ENCODE measurements around the gene ARMC2.

Gene ARMC2

DNA sequence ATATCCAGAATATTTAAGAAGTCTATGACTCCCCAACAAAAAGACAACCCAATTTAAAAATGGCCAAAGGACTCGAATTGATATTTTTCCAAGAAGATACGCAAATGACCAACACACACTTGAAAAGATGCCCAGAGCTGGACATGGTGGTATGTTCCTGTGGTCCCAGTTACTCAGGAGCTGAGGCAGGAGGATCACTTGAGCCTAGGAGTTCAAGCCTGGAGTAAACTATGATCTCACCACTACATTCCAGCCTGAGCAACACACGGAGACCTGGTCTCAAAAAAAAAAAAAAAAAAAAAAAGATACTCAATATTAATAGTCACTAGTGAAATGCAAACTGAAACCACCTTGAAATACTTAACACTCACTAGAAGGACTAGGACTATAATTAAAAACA, 12.2 kb upstream of the ARMC2 start:
- H3K4me3 ChIP-seq (ENCODE audit: insufficient read depth, low read length, poor library complexity, severe bottlenecking) = no peak overlapping the region
- H3K4me2 ChIP-seq (ENCODE audit: low read depth, low read length, poor library complexity, severe bottlenecking) = no peak overlapping the region
- no peaks in the 10 kb centered on the region for H3K9me3 ChIP-seq (ENCODE audit: insufficient read depth, low read length)
- no peaks in the 10 kb centered on the region for H3K27me3 ChIP-seq (ENCODE audit: low read length)
- no peaks in the 10 kb centered on the region for H3K79me2 ChIP-seq (ENCODE audit: insufficient read depth, low read length)
- TF ChIP-seq CTCF (IDR thresholded peaks at IDR 0.05; ENCODE audit: insufficient read depth, low read length, poor library complexity, severe bottlenecking) (no peak), EZH2phosphoT487 (conservative IDR thresholded peaks at IDR 0.05; ENCODE audit: low read length) (no peak)
- no peaks in the 10 kb centered on the region for H4K20me1 ChIP-seq (ENCODE audit: low read depth, low read length)
- H3F3A ChIP-seq (ENCODE audit: insufficient read depth) = no peaks in the 10 kb centered on the region
- no peaks in the 10 kb centered on the region for H3K9me2 ChIP-seq (replicated peaks; ENCODE audit: insufficient read depth, low read length)
- H3K36me3 ChIP-seq (ENCODE audit: low read length) = no peaks in the 10 kb centered on the region
- no peak overlapping the region for H3K27ac ChIP-seq (ENCODE audit: low read depth, low read length)
- no peak overlapping the region for H2AFZ ChIP-seq (ENCODE audit: low read depth, low read length, severe bottlenecking)
- H3K9ac ChIP-seq (ENCODE audit: low read length) = no peak overlapping the region

DNA sequence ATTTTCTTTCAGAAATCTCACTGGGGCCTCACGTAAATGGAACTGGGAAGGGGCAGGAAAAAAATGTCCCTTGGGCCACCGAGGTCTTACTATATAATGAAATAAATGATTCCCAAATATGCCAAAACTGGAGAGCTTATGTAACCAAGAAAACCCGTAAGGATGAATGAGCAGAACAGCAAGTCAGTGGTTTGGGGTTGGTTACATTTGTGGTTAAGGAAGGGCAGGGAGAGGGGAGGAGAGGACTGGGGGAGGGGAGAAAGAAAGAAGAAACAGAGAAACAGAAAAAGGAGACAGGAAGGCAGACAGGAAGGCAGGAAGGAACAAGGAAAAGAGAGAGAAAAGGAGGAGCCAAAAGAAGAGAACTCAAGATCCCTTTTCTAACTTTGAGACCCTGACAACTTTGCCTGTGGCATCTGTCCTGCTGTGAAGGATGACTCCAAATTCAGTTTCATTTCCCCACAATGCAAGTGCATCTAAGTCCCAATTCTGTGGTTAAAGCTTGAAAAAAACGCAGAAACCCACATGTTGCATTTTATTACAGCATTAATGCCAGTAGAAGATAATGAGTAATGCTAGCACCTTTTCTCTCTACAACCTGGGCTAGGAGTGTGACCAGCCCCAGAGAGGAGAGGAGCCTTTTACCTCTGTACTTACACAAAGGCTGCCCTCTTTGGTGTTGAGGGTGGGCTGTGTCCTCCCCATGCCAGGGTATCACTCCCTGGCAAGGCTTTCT, 10.8 kb upstream of the ARMC2 start:
- no peaks in the 10 kb centered on the region for H3K79me2 ChIP-seq (ENCODE audit: insufficient read depth, low read length)
- no peaks in the 10 kb centered on the region for H3K9me3 ChIP-seq (ENCODE audit: insufficient read depth, low read length)
- TF ChIP-seq CTCF (IDR thresholded peaks at IDR 0.05; ENCODE audit: insufficient read depth, low read length, poor library complexity, severe bottlenecking) = no peak
- no peak for TF ChIP-seq EZH2phosphoT487 (conservative IDR thresholded peaks at IDR 0.05; ENCODE audit: low read length)
- no peak overlapping the region for H3K27ac ChIP-seq (ENCODE audit: low read depth, low read length)
- H3K9me2 ChIP-seq (replicated peaks; ENCODE audit: insufficient read depth, low read length) = no peaks in the 10 kb centered on the region
- no peaks in the 10 kb centered on the region for H3K27me3 ChIP-seq (ENCODE audit: low read length)
- H3K4me3 ChIP-seq (ENCODE audit: insufficient read depth, low read length, poor library complexity, severe bottlenecking) = no peak overlapping the region
- H3K36me3 ChIP-seq (ENCODE audit: low read length) = no peaks in the 10 kb centered on the region
- H3F3A ChIP-seq (ENCODE audit: insufficient read depth) = no peaks in the 10 kb centered on the region
- no peak overlapping the region for H3K9ac ChIP-seq (ENCODE audit: low read length)
- H2AFZ ChIP-seq (ENCODE audit: low read depth, low read length, severe bottlenecking) = no peak overlapping the region
- H4K20me1 ChIP-seq (ENCODE audit: low read depth, low read length) = no peaks in the 10 kb centered on the region
- H3K4me2 ChIP-seq (ENCODE audit: low read depth, low read length, poor library complexity, severe bottlenecking) = no peak overlapping the region

- H3K4me2 ChIP-seq (ENCODE audit: low read depth, low read length, poor library complexity, severe bottlenecking) = no peak overlapping the region
- no peak overlapping the region for H3K9ac ChIP-seq (ENCODE audit: low read length)
- H2AFZ ChIP-seq (ENCODE audit: low read depth, low read length, severe bottlenecking) = no peak overlapping the region
- H3K27me3 ChIP-seq (ENCODE audit: low read length) = no peaks in the 10 kb centered on the region
- no peaks in the 10 kb centered on the region for H3K9me3 ChIP-seq (ENCODE audit: insufficient read depth, low read length)
- TF ChIP-seq EZH2phosphoT487 (conservative IDR thresholded peaks at IDR 0.05; ENCODE audit: low read length) (no peak), CTCF (IDR thresholded peaks at IDR 0.05; ENCODE audit: insufficient read depth, low read length, poor library complexity, severe bottlenecking) (no peak)
- no peak overlapping the region for H3K4me3 ChIP-seq (ENCODE audit: insufficient read depth, low read length, poor library complexity, severe bottlenecking)
- no peaks in the 10 kb centered on the region for H3K9me2 ChIP-seq (replicated peaks; ENCODE audit: insufficient read depth, low read length)
- no peaks in the 10 kb centered on the region for H3K36me3 ChIP-seq (ENCODE audit: low read length)
- no peak overlapping the region for H3K27ac ChIP-seq (ENCODE audit: low read depth, low read length)
- no peaks in the 10 kb centered on the region for H4K20me1 ChIP-seq (ENCODE audit: low read depth, low read length)
- no peaks in the 10 kb centered on the region for H3K79me2 ChIP-seq (ENCODE audit: insufficient read depth, low read length)
- H3F3A ChIP-seq (ENCODE audit: insufficient read depth) = no peaks in the 10 kb centered on the region
Observed at GRCh38 chr6:108838101-108838717, 10.0 kb upstream of the ARMC2 start.
